Right lobe of liver (tissue), 4 donors: ENCODE data around the gene COL27A1.

ENCODE experiments used
- POLR2A ChIP-seq: fragments of 450-650 bp; IDR thresholded peaks from one replicate; pipeline ENCODE4 v1.6.1; 2017; ENCODE audit warnings: antibody characterized with exemption, mild to moderate bottlenecking
- TF ChIP-seq, protein P1 (sequence below), 4 donors: fragments of 200-600 bp in 3 of 4; fragments of 450-650 bp in 1 of 4; IDR thresholded peaks; one replicate each; pipeline versions ENCODE4 v1.5.1 to v1.8.0; 2016 to 2022; ENCODE audit warnings: antibody characterized with exemption in 4 of 4, mild to moderate bottlenecking in 2 of 4
- donor health status: DM: no; HTN: no; CAD: no.
- donor health status: DM: no; HTN: no; CAD: no.
- donor health status: DM: no; HTN: yes; CAD: no.

DNA sequence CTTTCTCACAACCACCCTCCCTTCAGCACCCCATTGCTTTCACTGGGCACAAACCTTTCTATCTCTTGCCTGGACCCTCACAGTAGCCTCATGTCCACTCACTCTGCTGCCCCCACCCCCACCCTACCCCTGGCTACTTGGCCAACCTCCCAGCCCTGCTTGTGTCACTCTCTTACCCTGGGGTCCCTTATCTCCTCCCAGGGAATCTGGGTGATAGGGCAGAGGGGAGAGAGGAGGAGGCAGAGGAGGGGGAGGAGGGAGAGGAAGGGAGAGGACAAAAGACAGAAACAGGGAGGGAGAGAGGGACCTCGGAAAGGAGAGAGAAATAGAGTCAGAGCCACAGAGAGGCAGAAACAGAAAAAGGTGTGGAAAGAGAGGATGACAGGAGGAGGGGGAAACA is 31.2 kb upstream of the COL27A1 start:
- TF ChIP-seq, protein P1, sequence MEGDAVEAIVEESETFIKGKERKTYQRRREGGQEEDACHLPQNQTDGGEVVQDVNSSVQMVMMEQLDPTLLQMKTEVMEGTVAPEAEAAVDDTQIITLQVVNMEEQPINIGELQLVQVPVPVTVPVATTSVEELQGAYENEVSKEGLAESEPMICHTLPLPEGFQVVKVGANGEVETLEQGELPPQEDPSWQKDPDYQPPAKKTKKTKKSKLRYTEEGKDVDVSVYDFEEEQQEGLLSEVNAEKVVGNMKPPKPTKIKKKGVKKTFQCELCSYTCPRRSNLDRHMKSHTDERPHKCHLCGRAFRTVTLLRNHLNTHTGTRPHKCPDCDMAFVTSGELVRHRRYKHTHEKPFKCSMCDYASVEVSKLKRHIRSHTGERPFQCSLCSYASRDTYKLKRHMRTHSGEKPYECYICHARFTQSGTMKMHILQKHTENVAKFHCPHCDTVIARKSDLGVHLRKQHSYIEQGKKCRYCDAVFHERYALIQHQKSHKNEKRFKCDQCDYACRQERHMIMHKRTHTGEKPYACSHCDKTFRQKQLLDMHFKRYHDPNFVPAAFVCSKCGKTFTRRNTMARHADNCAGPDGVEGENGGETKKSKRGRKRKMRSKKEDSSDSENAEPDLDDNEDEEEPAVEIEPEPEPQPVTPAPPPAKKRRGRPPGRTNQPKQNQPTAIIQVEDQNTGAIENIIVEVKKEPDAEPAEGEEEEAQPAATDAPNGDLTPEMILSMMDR (IDR thresholded peaks at IDR 0.05) = no peak
- no peak for TF ChIP-seq POLR2A
